Gastroesophageal sphincter (tissue), 3 donors: Measurements from ENCODE around the gene ZNF605.

ENCODE experiments used
- CTCF ChIP-seq, 4 experiments: fragments of 200-600 bp in 2 of 4; fragments of 450-650 bp in 2 of 4; sonication (generic) in 1 of 4; IDR thresholded peaks; one replicate each; pipeline ENCODE4 v1.5.1; 2017 to 2019; ENCODE audit warnings: antibody characterized with exemption in 4 of 4, mild to moderate bottlenecking in 2 of 4, moderate library complexity in 2 of 4
- EP300 ChIP-seq: sonication (generic); formaldehyde crosslinking; IDR thresholded peaks from one replicate; pipeline ENCODE4 v1.6.1; 2017; ENCODE audit warnings: antibody characterized with exemption, mild to moderate bottlenecking
- POLR2A ChIP-seq, 2 donors: fragments of 450-650 bp; IDR thresholded peaks; one replicate each; pipeline ENCODE4 v1.6.1; 2017; ENCODE audit warnings: antibody characterized with exemption in 2 of 2, mild to moderate bottlenecking in 2 of 2, moderate library complexity in 1 of 2
- POLR2AphosphoS5 ChIP-seq: sonication (generic); formaldehyde crosslinking; IDR thresholded peaks from one replicate; pipeline ENCODE4 v1.6.1; 2017; ENCODE audit warnings: antibody characterized with exemption

DNA sequence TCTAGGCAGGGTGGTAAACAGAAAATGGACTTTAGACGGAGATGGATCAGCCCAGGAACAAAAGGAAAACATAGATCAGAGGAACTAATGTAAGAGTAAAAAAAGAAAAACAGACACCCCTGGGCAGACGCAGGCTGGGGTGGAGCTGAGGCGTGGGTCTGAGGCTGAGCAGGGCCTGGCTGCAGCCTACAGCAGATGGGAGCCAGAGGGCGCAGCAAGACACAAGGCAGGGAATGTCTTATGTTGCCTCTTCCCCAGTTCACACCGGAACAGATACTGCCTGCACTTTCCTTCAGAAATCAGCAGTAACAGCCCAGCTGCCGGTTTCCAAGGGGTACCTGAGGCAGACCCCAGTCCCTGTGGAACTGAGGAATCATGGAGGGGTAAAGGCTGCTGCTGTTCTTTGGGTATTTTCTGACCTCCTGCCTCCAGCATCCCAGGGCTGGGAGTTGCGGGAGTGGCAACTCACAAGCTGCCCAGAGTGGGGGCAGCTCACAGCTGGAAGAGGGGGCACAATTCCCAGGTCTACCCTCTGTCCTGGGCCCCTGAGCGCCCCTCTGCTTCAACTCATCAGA lies 9.8 kb downstream of the ZNF605 start:
- TF ChIP-seq POLR2A (IDR thresholded peaks at IDR 0.05) (no peak), POLR2AphosphoS5 (no peak), CTCF (IDR thresholded peaks at IDR 0.05) (no peak), EP300 (no peak)
